ENCODE measurements around the gene THADA.
"Not testable (repeated sequence)": the region's sequence is repeated elsewhere in the genome, so short reads cannot be mapped to it uniquely, and the experiment has no call there.

The THADA gene

DNA sequence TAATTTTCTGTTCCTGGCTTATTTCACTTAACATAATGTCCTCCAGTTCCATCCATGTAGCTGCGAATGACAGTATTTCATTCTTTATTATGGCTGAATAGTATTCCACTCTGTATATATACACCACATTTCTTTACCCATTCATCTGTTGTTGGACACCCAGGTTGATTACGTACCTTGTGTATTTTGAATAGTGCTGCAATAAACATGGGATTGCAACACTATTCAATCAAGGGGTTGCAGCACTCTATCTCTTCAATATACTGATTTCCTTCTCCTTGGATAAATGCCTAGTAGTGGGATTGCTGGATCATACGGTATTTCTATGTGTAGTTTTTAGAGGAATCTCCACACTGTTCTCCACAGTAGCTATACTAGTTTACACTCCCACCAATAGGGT is 61.3 kb downstream of the THADA start:
- Histone ChIP-seq H3K36me3 (ENCODE audit: insufficient read depth) (no peaks in the 10 kb centered on the region), H2AFZ (ENCODE audit: low read depth) (no peak overlapping the region), H3K4me2 (no peak overlapping the region), H4K20me1 (ENCODE audit: insufficient read depth) (no peaks in the 10 kb centered on the region), H3K4me1 (ENCODE audit: low read depth, poor library complexity, severe bottlenecking) (peaks cover 8% of the 10 kb centered on the region), H3K79me2 (ENCODE audit: insufficient read depth, low read depth) (no peaks in the 10 kb centered on the region), H3K9ac (no peak overlapping the region), H3K27me3 (ENCODE audit: insufficient read depth, low read depth) (no peaks in the 10 kb centered on the region), H3K27ac (no peak overlapping the region), H3K4me3 (IDR thresholded peaks at IDR 0.05; ENCODE audit: insufficient read depth, low read depth, low read length) (no peak overlapping the region)
- TF ChIP-seq, protein P1, sequence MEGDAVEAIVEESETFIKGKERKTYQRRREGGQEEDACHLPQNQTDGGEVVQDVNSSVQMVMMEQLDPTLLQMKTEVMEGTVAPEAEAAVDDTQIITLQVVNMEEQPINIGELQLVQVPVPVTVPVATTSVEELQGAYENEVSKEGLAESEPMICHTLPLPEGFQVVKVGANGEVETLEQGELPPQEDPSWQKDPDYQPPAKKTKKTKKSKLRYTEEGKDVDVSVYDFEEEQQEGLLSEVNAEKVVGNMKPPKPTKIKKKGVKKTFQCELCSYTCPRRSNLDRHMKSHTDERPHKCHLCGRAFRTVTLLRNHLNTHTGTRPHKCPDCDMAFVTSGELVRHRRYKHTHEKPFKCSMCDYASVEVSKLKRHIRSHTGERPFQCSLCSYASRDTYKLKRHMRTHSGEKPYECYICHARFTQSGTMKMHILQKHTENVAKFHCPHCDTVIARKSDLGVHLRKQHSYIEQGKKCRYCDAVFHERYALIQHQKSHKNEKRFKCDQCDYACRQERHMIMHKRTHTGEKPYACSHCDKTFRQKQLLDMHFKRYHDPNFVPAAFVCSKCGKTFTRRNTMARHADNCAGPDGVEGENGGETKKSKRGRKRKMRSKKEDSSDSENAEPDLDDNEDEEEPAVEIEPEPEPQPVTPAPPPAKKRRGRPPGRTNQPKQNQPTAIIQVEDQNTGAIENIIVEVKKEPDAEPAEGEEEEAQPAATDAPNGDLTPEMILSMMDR (conservative IDR thresholded peaks at IDR 0.05; ENCODE audit: low read depth, low read length): no peak

DNA sequence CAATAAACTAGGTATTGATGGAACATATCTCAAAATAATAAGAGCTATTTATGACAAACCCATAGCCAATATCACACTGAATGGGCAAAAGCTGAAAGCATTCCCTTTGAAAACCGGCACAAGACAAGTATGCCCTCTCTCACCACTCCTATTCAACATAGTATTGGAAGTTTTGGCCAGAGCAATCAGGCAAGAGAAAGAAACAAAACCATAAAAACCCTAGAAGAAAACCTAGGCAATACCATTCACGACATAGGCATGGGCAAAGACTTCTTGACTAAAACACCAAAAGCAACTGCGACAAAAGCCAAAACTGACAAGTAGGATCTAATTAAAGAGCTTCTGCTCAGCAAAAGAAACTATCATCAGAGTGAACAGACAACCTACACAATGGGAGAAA is 63.3 kb downstream of the THADA start:
- not testable (repeated sequence) for H3K36me3 ChIP-seq (ENCODE audit: insufficient read depth); H3K27ac ChIP-seq; H4K20me1 ChIP-seq (ENCODE audit: insufficient read depth); H3K4me1 ChIP-seq (ENCODE audit: low read depth, poor library complexity, severe bottlenecking); H3K9ac ChIP-seq; H3K4me3 ChIP-seq (IDR thresholded peaks at IDR 0.05; ENCODE audit: insufficient read depth, low read depth, low read length); H3K27me3 ChIP-seq (ENCODE audit: insufficient read depth, low read depth); H3K4me2 ChIP-seq; H3K79me2 ChIP-seq (ENCODE audit: insufficient read depth, low read depth); H2AFZ ChIP-seq (ENCODE audit: low read depth)

DNA sequence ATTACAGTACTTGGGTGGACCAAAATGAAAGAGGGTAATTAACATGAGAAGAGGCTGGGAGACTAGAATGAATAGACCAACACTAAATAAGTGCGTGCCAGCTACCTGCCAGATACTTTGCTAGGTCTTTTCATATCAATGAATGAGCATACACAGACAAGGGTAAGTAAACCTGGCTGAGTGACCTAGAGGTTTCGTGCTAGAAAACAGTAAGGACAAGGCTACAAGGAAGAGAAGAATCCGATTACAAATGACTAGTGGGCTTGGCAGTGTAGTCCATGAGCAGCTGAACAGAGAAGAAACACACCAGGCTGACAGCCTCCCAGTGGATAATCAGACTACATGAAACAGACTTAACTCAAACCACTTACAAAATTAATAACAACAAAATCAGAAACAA is 64.6 kb downstream of the THADA start:
- TF ChIP-seq, protein P1 (conservative IDR thresholded peaks at IDR 0.05; ENCODE audit: low read depth, low read length): no peak
- H3K79me2 ChIP-seq (ENCODE audit: insufficient read depth, low read depth): no peaks in the 10 kb centered on the region
- no peak overlapping the region for H3K27ac ChIP-seq

DNA sequence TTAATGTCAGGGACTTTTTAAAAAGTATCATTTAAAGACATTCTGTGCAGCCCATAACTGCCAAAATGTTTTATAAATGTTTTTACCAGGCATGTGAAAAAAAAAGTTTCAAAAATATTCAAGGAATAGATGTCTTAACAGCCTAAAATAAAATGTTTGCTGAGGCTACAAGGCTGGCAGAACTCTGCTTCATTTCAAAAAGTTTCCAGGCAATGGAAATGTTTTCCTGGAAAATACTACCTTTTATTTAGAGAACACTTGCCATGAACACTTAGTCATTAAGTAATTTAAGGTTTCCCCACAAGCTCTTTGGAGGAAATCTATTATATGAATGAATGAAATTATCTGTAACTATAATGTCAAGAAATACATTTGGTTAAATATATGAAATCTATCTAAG is 68.8 kb downstream of the THADA start:
- no peaks in the 10 kb centered on the region for H3K36me3 ChIP-seq (ENCODE audit: insufficient read depth)
- no peak overlapping the region for H3K4me2 ChIP-seq

More for the DNA sequence above, 64.6 kb downstream of the THADA start:
- no peak overlapping the region for H3K9ac ChIP-seq
- no peaks in the 10 kb centered on the region for H3K4me1 ChIP-seq (ENCODE audit: low read depth, poor library complexity, severe bottlenecking)
- H3K36me3 ChIP-seq (ENCODE audit: insufficient read depth): no peaks in the 10 kb centered on the region
- H3K4me3 ChIP-seq (IDR thresholded peaks at IDR 0.05; ENCODE audit: insufficient read depth, low read depth, low read length): no peak overlapping the region
- H4K20me1 ChIP-seq (ENCODE audit: insufficient read depth): no peaks in the 10 kb centered on the region
- H2AFZ ChIP-seq (ENCODE audit: low read depth): no peak overlapping the region
- no peaks in the 10 kb centered on the region for H3K27me3 ChIP-seq (ENCODE audit: insufficient read depth, low read depth)
- H3K4me2 ChIP-seq: no peak overlapping the region

DNA sequence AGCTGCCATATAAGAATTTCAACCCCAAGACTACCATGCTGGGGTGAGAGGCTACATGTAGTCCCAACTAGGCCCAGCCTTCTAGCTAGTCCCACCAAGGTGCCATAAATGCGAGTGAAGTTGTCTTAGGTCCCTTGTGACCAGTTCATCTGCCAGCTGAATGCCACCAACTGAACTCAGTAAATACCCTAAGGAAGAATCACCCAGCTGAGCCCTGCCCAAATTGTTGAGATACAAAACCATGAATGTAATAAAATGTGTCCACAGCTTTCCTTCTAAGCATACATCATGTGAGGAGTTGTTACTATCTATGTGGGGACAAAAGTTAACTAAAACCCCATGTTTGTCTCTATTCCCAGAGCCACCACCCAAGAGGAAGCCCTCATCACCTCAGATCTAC is 70.3 kb downstream of the THADA start:
- Histone ChIP-seq H3K27me3 (ENCODE audit: insufficient read depth, low read depth) (no peaks in the 10 kb centered on the region), H2AFZ (ENCODE audit: low read depth) (no peak overlapping the region), H3K79me2 (ENCODE audit: insufficient read depth, low read depth) (no peaks in the 10 kb centered on the region), H4K20me1 (ENCODE audit: insufficient read depth) (no peaks in the 10 kb centered on the region), H3K36me3 (ENCODE audit: insufficient read depth) (no peaks in the 10 kb centered on the region), H3K27ac (no peak overlapping the region), H3K4me3 (IDR thresholded peaks at IDR 0.05; ENCODE audit: insufficient read depth, low read depth, low read length) (no peak overlapping the region), H3K4me2 (no peak overlapping the region), H3K4me1 (ENCODE audit: low read depth, poor library complexity, severe bottlenecking) (peaks cover 2% of the 10 kb centered on the region), H3K9ac (no peak overlapping the region)
- TF ChIP-seq, protein P1 (conservative IDR thresholded peaks at IDR 0.05; ENCODE audit: low read depth, low read length): no peak

More for the DNA sequence above, 68.8 kb downstream of the THADA start:
- H2AFZ ChIP-seq (ENCODE audit: low read depth): no peak overlapping the region
- no peaks in the 10 kb centered on the region for H3K27me3 ChIP-seq (ENCODE audit: insufficient read depth, low read depth)
- H3K4me3 ChIP-seq (IDR thresholded peaks at IDR 0.05; ENCODE audit: insufficient read depth, low read depth, low read length): no peak overlapping the region
- no peaks in the 10 kb centered on the region for H3K4me1 ChIP-seq (ENCODE audit: low read depth, poor library complexity, severe bottlenecking)
- no peak overlapping the region for H3K27ac ChIP-seq
- TF ChIP-seq, protein P1 (conservative IDR thresholded peaks at IDR 0.05; ENCODE audit: low read depth, low read length): no peak
- H3K9ac ChIP-seq: no peak overlapping the region
- H4K20me1 ChIP-seq (ENCODE audit: insufficient read depth): no peaks in the 10 kb centered on the region
- no peaks in the 10 kb centered on the region for H3K79me2 ChIP-seq (ENCODE audit: insufficient read depth, low read depth)

Measured in KMS-11 (cell line).